Effector memory CD8-positive, alpha-beta T cell (primary cell): ENCODE data around the gene DTNB.
"Not testable (repeated sequence)": the region's sequence is repeated elsewhere in the genome, so short reads cannot be mapped to it uniquely, and the experiment has no call there.

Experiments used
- ATAC-seq: fragments of 150-1000 bp; cut with Tn5 transposase; replicated peaks from 2 replicates; pipeline ENCODE4 v1.10.0; 2021; ENCODE audit warnings: mild to moderate bottlenecking, moderate library complexity
- DNase-seq, 3 experiments: peaks; one replicate each; pipeline ENCODE4 v3.0.0; 2021
- H3K27ac Mint-ChIP-seq, 2 donors: one replicate each; pipeline ENCODE4 v1.8.0; 2022; ENCODE audit warnings: mild to moderate bottlenecking in 2 of 2, mixed read lengths in 2 of 2, moderate library complexity in 2 of 2
- H3K27me3 Mint-ChIP-seq, 2 donors: one replicate each; pipeline ENCODE4 v1.8.0; 2022; ENCODE audit warnings: mixed read lengths in 2 of 2
- H3K36me3 Mint-ChIP-seq: one replicate; pipeline ENCODE4 v1.8.0; 2022; ENCODE audit warnings: mild to moderate bottlenecking, moderate library complexity, mixed read lengths; ENCODE audit not compliant: insufficient read depth
- H3K4me1 Mint-ChIP-seq, 2 donors: one replicate each; pipeline ENCODE4 v1.8.0; 2022; ENCODE audit warnings: low read depth in 2 of 2, mixed read lengths in 2 of 2
- H3K4me3 Mint-ChIP-seq, 2 donors: one replicate each; pipeline ENCODE4 v1.8.0; 2022; ENCODE audit warnings: mild to moderate bottlenecking in 2 of 2, mixed read lengths in 2 of 2, moderate library complexity in 2 of 2
- H3K9me3 Mint-ChIP-seq, 2 donors: one replicate each; pipeline ENCODE4 v1.8.0; 2022; ENCODE audit warnings: mixed read lengths in 2 of 2

The DTNB gene

DNA sequence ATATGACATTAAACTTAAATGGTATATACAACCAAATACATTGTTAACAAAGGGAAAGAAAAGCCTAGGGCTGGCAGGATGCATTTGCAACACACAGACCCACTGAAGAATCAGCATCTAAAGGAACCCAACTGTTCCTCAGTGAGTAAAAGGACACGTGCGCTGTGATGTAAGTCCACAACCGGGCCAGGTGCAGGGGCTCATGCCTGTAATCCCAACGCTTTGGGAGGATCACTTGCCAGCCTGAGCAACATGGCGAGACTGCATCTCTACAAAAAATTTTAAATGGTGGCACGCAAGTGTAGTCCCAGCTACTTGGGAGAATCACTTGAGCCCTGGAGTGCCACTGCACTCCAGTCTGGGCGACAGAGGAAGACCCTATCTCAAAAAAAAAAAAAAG is 3.9 kb downstream of the DTNB start:
- Mint-ChIP-seq H3K4me3 (no peak overlapping the region), H3K27ac (no peak overlapping the region), H3K9me3 (no peaks in the 10 kb centered on the region), H3K27me3 (no peaks in the 10 kb centered on the region), H3K36me3 (no peaks in the 10 kb centered on the region), H3K4me1 (peaks cover 17 to 22% of the 10 kb centered on the region in 2 donors)
- DNase-seq (no peak), ATAC-seq (no peak)

DNA sequence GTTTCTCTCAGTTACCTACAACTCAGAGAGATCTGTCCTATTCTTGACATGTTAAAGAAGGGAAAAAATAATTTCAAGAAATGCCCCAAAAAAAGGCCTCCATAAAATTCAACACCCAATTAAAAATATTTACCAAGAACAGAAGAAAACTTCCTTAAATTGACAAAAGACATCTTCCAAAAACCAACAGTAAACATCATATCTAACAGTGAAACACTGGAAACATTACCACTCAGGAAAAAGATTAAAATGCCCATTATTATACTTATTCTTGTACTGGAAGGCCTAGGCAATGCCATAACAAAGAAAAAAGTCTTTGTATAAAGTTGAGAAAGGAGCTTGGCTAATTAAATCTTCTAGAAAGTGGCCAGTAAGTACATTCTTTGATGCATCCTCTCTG is 7.2 kb downstream of the DTNB start:
- H3K27me3 Mint-ChIP-seq = no peaks in the 10 kb centered on the region
- ATAC-seq (no peak), DNase-seq (no peak)
- H3K9me3 Mint-ChIP-seq = no peaks in the 10 kb centered on the region
- no peak overlapping the region for H3K27ac Mint-ChIP-seq
- peaks cover 3% of the 10 kb centered on the region for H3K36me3 Mint-ChIP-seq
- H3K4me3 Mint-ChIP-seq = no peak overlapping the region
- H3K4me1 Mint-ChIP-seq = peaks cover 12% of the 10 kb centered on the region in 2 donors

DNA sequence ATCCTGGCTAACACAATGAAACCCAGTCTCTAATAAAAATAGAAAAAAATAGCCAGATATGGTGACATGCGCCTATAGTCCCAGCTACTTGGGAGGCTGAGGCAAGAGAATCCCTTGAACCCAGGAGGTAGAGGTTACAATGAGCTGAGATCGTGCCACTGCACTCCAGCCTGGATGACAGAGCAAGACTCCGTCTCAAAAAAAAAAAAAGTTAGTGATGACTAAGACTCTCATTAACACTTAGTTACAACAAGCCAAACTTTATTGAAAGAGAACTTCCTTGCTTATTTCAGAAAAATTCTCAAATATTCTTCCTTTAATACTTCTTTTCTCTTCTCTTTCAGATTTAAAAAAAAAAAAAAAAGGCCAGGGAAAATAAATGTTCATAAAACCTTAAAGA is 7.9 kb downstream of the DTNB start:
- not testable (repeated sequence) for DNase-seq, H3K9me3 Mint-ChIP-seq, H3K36me3 Mint-ChIP-seq, H3K4me3 Mint-ChIP-seq, ATAC-seq, H3K27me3 Mint-ChIP-seq
- peaks cover 10 to 12% of the 10 kb centered on the region in 2 donors for H3K4me1 Mint-ChIP-seq
- peak overlapping the region in 1 of 2 donors; percentile 54 for H3K27ac Mint-ChIP-seq

DNA sequence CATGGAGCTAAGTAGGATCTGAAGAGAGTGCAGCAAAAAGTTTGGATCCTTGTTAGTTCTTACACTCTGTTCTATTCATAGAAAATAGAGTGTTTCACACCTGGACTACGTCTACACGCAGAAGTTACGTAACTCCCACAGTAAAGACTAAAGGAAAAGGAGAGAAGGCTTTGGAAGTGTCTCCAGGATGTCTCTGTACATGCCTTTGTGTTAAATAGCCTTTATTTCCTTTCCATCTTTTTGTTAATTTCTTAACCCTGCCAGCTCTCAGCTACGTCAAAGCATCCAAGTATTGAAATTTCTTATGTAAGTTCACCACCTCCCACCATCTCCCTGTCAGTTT is 8.4 kb downstream of the DTNB start:
- ATAC-seq (no peak), DNase-seq (no peak)
- Mint-ChIP-seq H3K27ac (peak overlapping the region in 1 of 2 donors; percentile 54), H3K4me1 (peaks cover 10 to 16% of the 10 kb centered on the region in 2 donors), H3K4me3 (no peak overlapping the region), H3K27me3 (no peaks in the 10 kb centered on the region), H3K36me3 (peaks cover 3% of the 10 kb centered on the region), H3K9me3 (no peaks in the 10 kb centered on the region)

DNA sequence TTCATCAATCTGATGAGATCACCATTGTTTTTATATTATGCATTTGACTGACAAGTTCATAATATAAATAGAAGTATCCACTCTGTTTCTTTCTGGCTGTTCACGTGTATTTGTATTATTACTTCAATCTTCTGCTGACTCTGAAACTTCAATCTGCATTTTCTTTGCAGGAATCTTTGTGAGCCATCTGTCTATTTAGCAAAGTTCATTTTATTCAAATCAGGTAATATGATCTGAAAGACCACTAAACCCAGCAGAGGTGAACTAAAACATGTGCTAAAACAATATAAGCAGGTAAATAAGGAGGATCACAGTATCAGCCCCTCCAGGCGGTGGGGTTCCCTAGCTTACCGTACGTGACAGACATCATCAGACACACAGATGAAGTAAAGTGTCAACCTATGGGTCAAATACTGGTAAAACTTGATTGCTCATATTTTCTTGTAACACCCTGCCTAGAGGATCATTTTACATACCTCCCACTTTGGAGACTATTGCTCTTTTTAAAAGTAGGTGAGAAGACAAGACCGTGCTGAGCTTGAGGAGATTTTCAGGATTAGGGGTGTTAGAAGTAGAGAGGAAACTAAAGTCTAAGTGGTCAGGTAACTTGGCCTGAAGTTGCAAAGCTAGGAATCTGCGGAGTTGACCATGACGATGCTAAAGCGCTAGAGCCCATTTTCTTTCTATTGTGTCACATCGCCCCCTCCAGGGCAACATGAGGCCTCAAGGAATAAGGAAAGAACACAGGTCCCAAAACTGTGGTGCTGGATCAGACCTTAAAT is 9.0 kb downstream of the DTNB start:
- Mint-ChIP-seq H3K4me1 (peaks cover 14 to 21% of the 10 kb centered on the region in 2 donors), H3K9me3 (no peaks in the 10 kb centered on the region), H3K36me3 (peaks cover 3% of the 10 kb centered on the region), H3K4me3 (no peak overlapping the region), H3K27me3 (no peaks in the 10 kb centered on the region), H3K27ac (peak overlapping the region in 1 of 2 donors; percentile 54)
- ATAC-seq (no peak), DNase-seq (no peak)

DNA sequence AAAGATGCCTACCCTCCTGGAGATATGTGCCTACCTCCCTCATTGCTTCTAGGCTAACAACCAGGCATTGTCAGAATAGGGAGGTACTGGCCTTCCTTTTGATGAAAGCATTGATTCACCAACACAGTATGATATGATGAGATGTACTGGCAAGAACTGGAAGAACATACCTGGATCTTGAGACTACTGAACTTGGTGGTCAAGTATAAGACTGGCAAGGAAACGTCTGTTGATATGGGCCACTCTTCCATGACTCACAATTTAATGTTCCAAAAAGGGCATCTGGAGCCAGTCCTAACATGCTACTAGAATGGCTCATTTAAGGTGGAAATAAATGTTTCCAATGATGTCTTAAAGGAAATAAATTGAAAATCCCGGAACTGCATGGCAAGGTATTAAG is 18.1 kb downstream of the DTNB start:
- H3K9me3 Mint-ChIP-seq = no peaks in the 10 kb centered on the region
- no peak overlapping the region for H3K27ac Mint-ChIP-seq
- no peak for DNase-seq
- no peaks in the 10 kb centered on the region for H3K27me3 Mint-ChIP-seq
- H3K4me3 Mint-ChIP-seq = no peak overlapping the region
- H3K4me1 Mint-ChIP-seq = peaks cover 11 to 30% of the 10 kb centered on the region in 2 donors
- peaks cover 3% of the 10 kb centered on the region for H3K36me3 Mint-ChIP-seq
- ATAC-seq = no peak

DNA sequence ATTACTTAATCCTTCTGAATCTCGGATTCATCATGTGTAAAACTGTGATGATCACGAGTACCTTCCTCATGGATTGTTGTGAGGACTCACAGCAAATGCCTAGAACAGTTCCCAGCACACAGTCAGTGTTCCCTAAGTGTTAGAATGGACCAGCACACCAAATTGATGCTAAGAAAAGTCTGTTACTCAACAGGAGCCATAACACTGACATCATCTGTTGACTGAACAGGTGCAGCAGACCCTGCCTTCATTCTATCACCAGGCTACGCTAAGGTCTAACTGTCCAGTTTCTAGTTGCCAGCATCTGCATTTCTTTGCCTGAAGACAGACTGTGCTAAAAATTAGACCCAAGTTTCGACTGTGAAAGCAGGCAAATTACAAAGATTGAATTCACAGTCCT is 18.6 kb downstream of the DTNB start:
- Mint-ChIP-seq H3K9me3 (no peaks in the 10 kb centered on the region), H3K27ac (no peak overlapping the region), H3K4me1 (peaks cover 8 to 28% of the 10 kb centered on the region in 2 donors), H3K36me3 (peaks cover 3% of the 10 kb centered on the region), H3K4me3 (no peak overlapping the region), H3K27me3 (no peaks in the 10 kb centered on the region)
- no peak for DNase-seq
- ATAC-seq = no peak

DNA sequence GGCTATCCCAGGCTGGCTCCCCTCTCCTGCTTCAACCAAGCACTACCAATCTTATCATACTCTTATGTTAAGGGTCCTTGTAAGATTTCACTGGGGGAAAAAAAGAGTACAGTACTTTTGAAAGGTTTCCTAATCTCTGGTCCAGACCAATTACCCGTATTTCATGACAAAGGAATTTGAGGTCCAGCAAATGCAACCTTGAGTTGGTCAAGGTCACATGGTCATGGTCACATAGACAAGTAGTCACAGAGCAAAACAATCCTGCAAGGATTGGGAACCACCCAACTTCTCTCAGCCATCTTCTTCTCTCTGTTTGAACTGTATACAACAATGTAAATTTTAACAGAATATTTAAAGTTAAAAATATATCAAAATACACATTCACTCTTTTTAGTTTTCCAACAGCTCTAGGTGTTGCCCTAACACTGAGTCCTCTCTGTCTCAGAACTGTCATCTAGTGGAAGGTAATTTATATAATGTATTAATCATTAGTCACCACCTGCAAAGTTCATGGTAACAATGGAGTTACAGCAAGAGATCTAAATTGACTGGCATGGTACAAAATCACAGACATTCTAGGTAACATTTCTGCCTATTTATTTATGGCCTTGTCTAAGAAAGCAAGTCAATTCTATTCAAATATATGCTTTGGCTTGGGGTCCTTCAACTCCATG is 21.5 kb downstream of the DTNB start:
- DNase-seq (no peak), ATAC-seq (no peak)
- H3K4me1 Mint-ChIP-seq = peaks cover 3 to 15% of the 10 kb centered on the region in 2 donors
- H3K36me3 Mint-ChIP-seq = peaks cover 3% of the 10 kb centered on the region
- H3K4me3 Mint-ChIP-seq = no peak overlapping the region
- H3K27ac Mint-ChIP-seq = no peak overlapping the region
- no peaks in the 10 kb centered on the region for H3K9me3 Mint-ChIP-seq
- no peaks in the 10 kb centered on the region for H3K27me3 Mint-ChIP-seq

DNA sequence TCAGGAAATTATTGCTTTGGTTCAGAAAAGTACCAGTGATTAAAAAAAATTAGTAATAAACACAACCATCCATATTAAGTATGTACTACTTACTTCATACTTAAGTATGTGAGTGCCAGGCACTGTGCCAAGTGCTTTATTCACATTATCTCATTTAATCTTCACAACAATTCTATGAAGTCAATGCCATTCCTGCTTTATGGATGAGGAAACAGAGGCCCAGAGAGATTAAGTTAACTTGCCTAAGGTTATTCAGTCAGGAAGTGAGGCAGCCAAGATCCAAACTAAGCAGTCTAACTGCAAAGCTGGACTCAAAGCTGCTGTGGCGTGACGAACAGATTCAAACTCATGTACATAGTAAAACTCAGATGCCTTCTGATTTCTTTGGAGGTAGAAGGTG is 22.3 kb downstream of the DTNB start:
- Mint-ChIP-seq H3K9me3 (no peaks in the 10 kb centered on the region), H3K4me3 (no peak overlapping the region), H3K36me3 (peaks cover 5% of the 10 kb centered on the region), H3K27me3 (no peaks in the 10 kb centered on the region), H3K4me1 (peaks cover 0 to 9% of the 10 kb centered on the region in 2 donors), H3K27ac (no peak overlapping the region)
- DNase-seq (no peak), ATAC-seq (no peak)

DNA sequence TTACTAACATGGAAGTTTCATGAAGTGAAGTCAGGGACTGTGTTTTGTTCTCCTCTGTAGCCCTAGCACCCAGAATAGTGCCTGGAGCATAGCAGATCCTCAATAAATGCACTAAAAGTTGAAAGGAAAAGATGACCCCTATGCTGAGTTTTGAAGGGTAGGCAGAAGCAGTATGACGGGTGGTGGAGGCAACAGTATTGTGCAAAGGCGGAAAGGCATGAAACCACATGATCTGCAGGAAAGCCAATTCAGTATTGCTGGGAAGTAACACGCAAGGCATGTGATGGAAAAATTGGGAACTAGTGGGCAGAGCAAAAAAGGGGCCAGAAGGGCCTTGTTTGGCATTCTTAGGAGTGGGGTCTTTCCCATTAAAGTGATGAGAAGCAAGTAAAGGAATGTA is 23.1 kb downstream of the DTNB start:
- Mint-ChIP-seq H3K27me3 (no peaks in the 10 kb centered on the region), H3K36me3 (peaks cover 5% of the 10 kb centered on the region), H3K4me1 (peaks cover 0 to 9% of the 10 kb centered on the region in 2 donors), H3K9me3 (no peaks in the 10 kb centered on the region), H3K27ac (peak overlapping the region in 1 of 2 donors; percentile 9), H3K4me3 (no peak overlapping the region)
- ATAC-seq (no peak), DNase-seq (no peak)

DNA sequence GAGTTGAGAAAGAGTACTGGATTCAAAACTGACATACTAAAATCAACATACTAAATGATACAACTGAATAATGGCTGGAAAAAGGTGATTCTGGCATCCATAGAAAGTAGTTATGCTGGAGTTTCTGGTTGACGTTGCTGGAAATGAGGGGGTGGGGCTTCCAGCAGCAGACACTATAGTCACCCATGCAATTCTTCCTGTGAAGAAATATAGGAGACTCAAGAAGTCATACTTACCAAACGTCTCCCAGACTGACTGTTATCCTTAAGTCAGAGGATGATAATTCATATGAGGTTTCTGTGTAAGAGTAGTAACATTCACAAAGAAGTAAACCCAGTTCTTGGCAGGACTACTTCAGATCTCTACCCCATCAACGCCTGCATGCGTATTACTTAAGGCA is 23.6 kb downstream of the DTNB start:
- H3K4me1 Mint-ChIP-seq = peaks cover 0 to 9% of the 10 kb centered on the region in 2 donors
- no peak for ATAC-seq
- no peak overlapping the region for H3K4me3 Mint-ChIP-seq
- H3K9me3 Mint-ChIP-seq = no peaks in the 10 kb centered on the region
- peaks cover 5% of the 10 kb centered on the region for H3K36me3 Mint-ChIP-seq
- H3K27ac Mint-ChIP-seq = peak overlapping the region in 1 of 2 donors; percentile 9
- H3K27me3 Mint-ChIP-seq = no peaks in the 10 kb centered on the region
- DNase-seq = no peak

DNA sequence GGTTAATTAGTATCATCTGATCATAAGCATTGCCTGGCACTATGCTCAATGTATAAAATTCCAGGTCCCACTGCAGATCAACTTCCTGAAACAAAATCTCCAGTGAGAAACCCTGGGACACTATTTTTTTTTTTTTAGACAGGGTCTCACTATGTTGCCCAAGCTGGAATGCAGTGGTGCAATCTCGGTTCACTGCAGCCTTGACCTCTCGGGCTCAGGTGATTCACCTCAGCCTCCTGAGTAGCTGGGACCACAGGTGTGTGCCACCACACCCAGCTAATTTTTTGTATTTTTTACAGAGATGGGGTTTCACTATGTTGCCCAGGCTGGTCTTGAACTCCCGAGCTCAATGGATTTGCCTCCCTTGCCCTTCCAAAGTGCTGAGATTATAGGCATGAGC is 31.1 kb downstream of the DTNB start:
- peaks cover 7% of the 10 kb centered on the region for H3K36me3 Mint-ChIP-seq

DNA sequence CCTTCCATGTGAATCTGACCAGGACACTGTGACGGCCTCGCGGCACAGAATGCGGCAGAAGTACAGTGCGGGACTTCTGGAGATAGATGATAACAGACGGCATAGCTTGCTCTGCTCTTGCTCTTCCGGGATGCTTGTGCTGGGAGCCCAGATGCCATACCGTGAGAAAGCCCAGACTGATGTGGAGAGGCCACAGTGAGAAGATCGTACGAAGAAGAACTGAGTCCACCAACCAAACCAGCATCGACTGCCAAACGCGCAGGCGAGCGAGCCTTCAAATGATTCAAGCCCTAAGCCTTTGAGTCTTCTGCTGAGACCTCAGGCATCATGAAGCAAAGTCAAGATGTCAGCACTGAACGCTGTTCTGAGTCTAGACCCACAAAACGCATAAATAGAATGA is 33.7 kb downstream of the DTNB start:
- ATAC-seq (no peak), DNase-seq (no peak)
- no peaks in the 10 kb centered on the region for H3K9me3 Mint-ChIP-seq
- H3K36me3 Mint-ChIP-seq = peaks cover 5% of the 10 kb centered on the region
- no peaks in the 10 kb centered on the region for H3K27me3 Mint-ChIP-seq
- peaks cover 7 to 8% of the 10 kb centered on the region in 2 donors for H3K4me1 Mint-ChIP-seq
- no peak overlapping the region for H3K4me3 Mint-ChIP-seq
- H3K27ac Mint-ChIP-seq = no peak overlapping the region

More for the DNA sequence above, 31.1 kb downstream of the DTNB start:
- Mint-ChIP-seq H3K27ac (no peak overlapping the region), H3K4me1 (peaks cover 7 to 8% of the 10 kb centered on the region in 2 donors), H3K4me3 (no peak overlapping the region), H3K27me3 (no peaks in the 10 kb centered on the region), H3K9me3 (no peaks in the 10 kb centered on the region)
- ATAC-seq (no peak), DNase-seq (no peak)

DNA sequence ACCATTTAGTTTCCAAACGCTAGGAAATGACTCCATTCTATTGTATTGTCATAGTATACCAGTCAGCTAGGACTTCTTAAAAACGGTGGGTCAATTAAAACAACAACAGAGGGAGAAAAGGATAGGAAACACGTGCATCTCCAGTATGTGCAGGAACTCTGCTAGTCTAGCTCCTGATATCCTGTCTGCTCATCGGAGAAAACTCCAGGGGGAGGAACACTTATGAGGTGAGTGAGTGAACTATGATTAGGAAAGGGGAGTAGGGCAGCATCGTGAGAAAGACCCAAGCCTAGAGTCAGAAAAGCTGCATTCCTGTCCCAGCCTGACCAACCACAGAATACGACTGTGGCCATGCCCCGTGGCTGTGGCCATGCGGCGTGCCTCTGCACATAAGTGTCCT is 34.2 kb downstream of the DTNB start:
- H3K9me3 Mint-ChIP-seq = no peaks in the 10 kb centered on the region
- H3K4me3 Mint-ChIP-seq = no peak overlapping the region
- peaks cover 7 to 8% of the 10 kb centered on the region in 2 donors for H3K4me1 Mint-ChIP-seq
- DNase-seq (no peak), ATAC-seq (no peak)
- no peaks in the 10 kb centered on the region for H3K36me3 Mint-ChIP-seq
- no peaks in the 10 kb centered on the region for H3K27me3 Mint-ChIP-seq
- no peak overlapping the region for H3K27ac Mint-ChIP-seq
